ENCODE data around the gene MAD1L1. TPM values are rescaled to one million over a fixed set of nuclear protein-coding genes. Genes with fewer than 3 reads are reported as not detected.

MAD1L1 gene
- total and polyA plus RNA-seq, 2 experiments from 2014 or later, result 38.2 to 69.8 TPM

GRCh38 chr7:2132243-2132642, 100.5 kb downstream of the MAD1L1 start:
- H3K4me3 ChIP-seq, result no peak overlapping the region
- no peaks in the 10 kb centered on the region for H3K9me2 ChIP-seq (ENCODE audit: insufficient read depth)
- H3K4me2 ChIP-seq (ENCODE audit: unreplicated experiment), result no peak overlapping the region
- TF ChIP-seq EZH2 (IDR thresholded peaks at IDR 0.05; ENCODE audit: insufficient read depth, poor library complexity, severe bottlenecking) (no peak), EZH2phosphoT487 (IDR thresholded peaks at IDR 0.05; ENCODE audit: insufficient read depth, low read depth) (no peak)
- no peaks in the 10 kb centered on the region for H3K9me3 ChIP-seq (ENCODE audit: low read depth)
- no peaks in the 10 kb centered on the region for H4K20me1 ChIP-seq (ENCODE audit: insufficient read depth)
- no peak overlapping the region for H3K9ac ChIP-seq
- 95 to 98% methylated on average over 22 to 33 of the region's 33 CpGs for WGBS, 2 experiments (ENCODE audit: low coverage in 1 of 2, low lambda C conversion rate in 2 of 2, missing lambda C conversion rate in 2 of 2)
- H3K79me2 ChIP-seq (ENCODE audit: insufficient read depth), result no peaks in the 10 kb centered on the region
- no peaks in the 10 kb centered on the region for H3K4me1 ChIP-seq (ENCODE audit: insufficient read depth)
- H3K27me3 ChIP-seq (replicated peaks; ENCODE audit: insufficient read depth), result no peaks in the 10 kb centered on the region
- H2AFZ ChIP-seq, result no peak overlapping the region
- H3F3A ChIP-seq (ENCODE audit: insufficient read depth), result no peaks in the 10 kb centered on the region
- no peak for DNase-seq
- in situ Hi-C loops (cut with MboI), result no loop called here
- H3K27ac ChIP-seq, result no peak overlapping the region
- no peaks in the 10 kb centered on the region; the same call in 1 of the 2 replicates for H3K36me3 ChIP-seq (ENCODE audit: low read depth)

DNA sequence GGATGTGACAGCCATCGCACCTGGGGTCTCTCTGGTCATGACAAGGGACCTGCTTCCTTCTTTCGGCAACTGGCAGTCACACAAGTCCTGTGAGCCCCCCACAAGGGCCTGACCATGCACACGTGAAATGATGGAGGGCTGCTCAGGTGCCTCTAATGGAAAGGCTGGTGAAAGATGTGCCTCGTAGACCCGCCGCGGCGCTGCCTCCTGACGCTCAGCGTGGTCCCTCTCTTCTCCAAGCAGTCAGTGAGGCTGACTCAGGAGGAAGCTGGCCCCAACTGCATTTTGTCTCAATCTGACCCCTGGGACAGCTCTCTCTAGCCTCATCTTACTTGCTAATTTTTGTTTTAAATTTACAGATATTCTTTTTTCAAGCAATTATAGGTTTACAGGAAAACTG, 100.9 kb downstream of the MAD1L1 start:
- WGBS, 2 experiments (ENCODE audit: low coverage in 1 of 2, low lambda C conversion rate in 2 of 2, missing lambda C conversion rate in 2 of 2), result 88 to 90% methylated on average over 10 of the region's 10 CpGs
- Histone ChIP-seq H3K9me2 (ENCODE audit: insufficient read depth) (no peaks in the 10 kb centered on the region), H3K27me3 (replicated peaks; ENCODE audit: insufficient read depth) (no peaks in the 10 kb centered on the region), H4K20me1 (ENCODE audit: insufficient read depth) (no peaks in the 10 kb centered on the region), H3K4me3 (no peak overlapping the region), H3K4me1 (ENCODE audit: insufficient read depth) (no peaks in the 10 kb centered on the region), H3K79me2 (ENCODE audit: insufficient read depth) (no peaks in the 10 kb centered on the region), H3K9ac (no peak overlapping the region), H3K36me3 (ENCODE audit: low read depth) (no peaks in the 10 kb centered on the region; the same call in 1 of the 2 replicates), H3K9me3 (ENCODE audit: low read depth) (no peaks in the 10 kb centered on the region), H3F3A (ENCODE audit: insufficient read depth) (no peaks in the 10 kb centered on the region), H2AFZ (no peak overlapping the region), H3K27ac (no peak overlapping the region), H3K4me2 (ENCODE audit: unreplicated experiment) (no peak overlapping the region)
- TF ChIP-seq EZH2phosphoT487 (IDR thresholded peaks at IDR 0.05; ENCODE audit: insufficient read depth, low read depth), result no peak
- TF ChIP-seq EZH2 (IDR thresholded peaks at IDR 0.05; ENCODE audit: insufficient read depth, poor library complexity, severe bottlenecking), result no peak
- in situ Hi-C loops (cut with MboI), result no loop called here
- no peak for DNase-seq

DNA sequence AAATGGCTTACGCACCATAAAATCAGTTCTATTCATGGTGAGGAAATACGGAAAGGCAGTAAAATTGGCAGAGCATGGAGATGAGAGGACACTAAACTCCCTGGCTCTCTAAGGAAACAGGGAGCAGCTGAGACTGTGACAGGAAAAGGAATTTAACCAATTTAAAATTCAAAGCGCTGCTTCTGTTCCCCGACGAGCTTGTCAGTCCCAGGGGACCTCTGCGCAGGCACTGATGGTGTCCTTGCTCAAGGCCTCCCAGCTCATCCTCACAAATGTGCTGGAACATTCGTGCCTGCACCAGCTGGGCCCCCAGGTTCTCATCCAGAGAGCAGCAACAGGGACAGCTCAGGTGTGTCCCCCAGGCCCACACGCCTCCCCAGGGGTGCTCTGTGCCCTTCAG, 101.4 kb downstream of the MAD1L1 start:
- in situ Hi-C loops (cut with MboI), result no loop called here
- 92 to 98% methylated on average over 8 of the region's 8 CpGs for WGBS, 2 experiments (ENCODE audit: low coverage in 1 of 2, low lambda C conversion rate in 2 of 2, missing lambda C conversion rate in 2 of 2)
- no peak for TF ChIP-seq EZH2 (IDR thresholded peaks at IDR 0.05; ENCODE audit: insufficient read depth, poor library complexity, severe bottlenecking)
- no peak for TF ChIP-seq EZH2phosphoT487 (IDR thresholded peaks at IDR 0.05; ENCODE audit: insufficient read depth, low read depth)
- Histone ChIP-seq H3K79me2 (ENCODE audit: insufficient read depth) (no peaks in the 10 kb centered on the region), H3K36me3 (ENCODE audit: low read depth) (no peaks in the 10 kb centered on the region; the same call in 1 of the 2 replicates), H3K27ac (no peak overlapping the region), H3K9ac (no peak overlapping the region), H2AFZ (no peak overlapping the region), H3F3A (ENCODE audit: insufficient read depth) (no peaks in the 10 kb centered on the region), H3K4me3 (no peak overlapping the region), H3K9me2 (ENCODE audit: insufficient read depth) (no peaks in the 10 kb centered on the region), H3K4me1 (ENCODE audit: insufficient read depth) (no peaks in the 10 kb centered on the region), H3K9me3 (ENCODE audit: low read depth) (no peaks in the 10 kb centered on the region), H4K20me1 (ENCODE audit: insufficient read depth) (no peaks in the 10 kb centered on the region), H3K27me3 (replicated peaks; ENCODE audit: insufficient read depth) (no peaks in the 10 kb centered on the region), H3K4me2 (ENCODE audit: unreplicated experiment) (no peak overlapping the region)
- DNase-seq, result no peak

DNA sequence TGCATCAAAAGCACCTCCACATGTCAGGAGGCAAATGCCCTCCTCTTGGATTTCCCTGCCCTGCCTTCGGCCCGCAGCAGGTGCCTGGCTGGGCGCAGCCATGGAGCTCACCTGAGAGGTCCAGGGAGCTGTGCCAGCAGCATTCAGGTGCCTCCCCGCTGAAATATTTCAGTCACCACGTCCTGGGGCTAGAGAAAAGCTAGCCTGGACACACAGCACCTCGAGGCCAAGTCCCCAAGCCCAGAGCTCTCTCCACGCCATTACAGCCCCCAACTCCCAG, 102.7 kb downstream of the MAD1L1 start:
- no peaks in the 10 kb centered on the region for H3K4me1 ChIP-seq (ENCODE audit: insufficient read depth)
- H3K9me2 ChIP-seq (ENCODE audit: insufficient read depth), result no peaks in the 10 kb centered on the region
- no peaks in the 10 kb centered on the region for H3K9me3 ChIP-seq (ENCODE audit: low read depth)
- H3K4me2 ChIP-seq (ENCODE audit: unreplicated experiment), result no peak overlapping the region
- no peak overlapping the region for H3K9ac ChIP-seq
- H4K20me1 ChIP-seq (ENCODE audit: insufficient read depth), result no peaks in the 10 kb centered on the region
- no peaks in the 10 kb centered on the region for H3K79me2 ChIP-seq (ENCODE audit: insufficient read depth)
- WGBS, 2 experiments (ENCODE audit: low coverage in 1 of 2, low lambda C conversion rate in 2 of 2, missing lambda C conversion rate in 2 of 2), result 92% methylated on average over 7 of the region's 7 CpGs
- H2AFZ ChIP-seq, result no peak overlapping the region
- H3K27ac ChIP-seq, result no peak overlapping the region
- DNase-seq, result no peak
- no peak overlapping the region for H3K4me3 ChIP-seq
- in situ Hi-C loops (cut with MboI), result no loop called here
- TF ChIP-seq EZH2phosphoT487 (IDR thresholded peaks at IDR 0.05; ENCODE audit: insufficient read depth, low read depth), result no peak
- TF ChIP-seq EZH2 (IDR thresholded peaks at IDR 0.05; ENCODE audit: insufficient read depth, poor library complexity, severe bottlenecking), result no peak
- no peaks in the 10 kb centered on the region for H3F3A ChIP-seq (ENCODE audit: insufficient read depth)
- H3K36me3 ChIP-seq (ENCODE audit: low read depth), result no peaks in the 10 kb centered on the region; the same call in 1 of the 2 replicates
- no peaks in the 10 kb centered on the region for H3K27me3 ChIP-seq (replicated peaks; ENCODE audit: insufficient read depth)
